ENCODE results near the gene ATXN8OS. TPM values are rescaled to one million over a fixed set of nuclear protein-coding genes. Genes with fewer than 3 reads are reported as not detected.

ATXN8OS gene
- not detected in 2 replicates for total RNA-seq (ENCODE audit: low replicate concordance)

GRCh38 chr13:70107498-70108281 is at the start of gene ATXN8OS:
Gene ATXN8OS, plus strand, starts transcription at chr13:70107826.

GRCh38 chr13:70108356-70109105 is 905 bp downstream of the ATXN8OS start, which contains the start of gene KLHL1:
Gene KLHL1, minus strand, starts transcription at chr13:70108452. Its CDS starts 753 bp downstream, at chr13:70107699.

Other genes with a start within 250 kb of the ATXN8OS start
- gene KLHL1, start 626 bp downstream of the ATXN8OS start, total RNA-seq (ENCODE audit: low replicate concordance): not detected in 2 replicates

Measured in smooth muscle cell of the coronary artery (primary cell).